ENCODE data around the gene ADAT2. TPM values are rescaled to one million over a fixed set of nuclear protein-coding genes. Genes with fewer than 3 reads are reported as not detected.
A peak's percentile ranks its signal among the peaks of the same experiment; 100 is the strongest.
"Not testable (repeated sequence)": the region's sequence is repeated elsewhere in the genome, so short reads cannot be mapped to it uniquely, and the experiment has no call there.

The ADAT2 gene
- total RNA-seq, 1 donor from 2014 or later, result 1.5 TPM

DNA sequence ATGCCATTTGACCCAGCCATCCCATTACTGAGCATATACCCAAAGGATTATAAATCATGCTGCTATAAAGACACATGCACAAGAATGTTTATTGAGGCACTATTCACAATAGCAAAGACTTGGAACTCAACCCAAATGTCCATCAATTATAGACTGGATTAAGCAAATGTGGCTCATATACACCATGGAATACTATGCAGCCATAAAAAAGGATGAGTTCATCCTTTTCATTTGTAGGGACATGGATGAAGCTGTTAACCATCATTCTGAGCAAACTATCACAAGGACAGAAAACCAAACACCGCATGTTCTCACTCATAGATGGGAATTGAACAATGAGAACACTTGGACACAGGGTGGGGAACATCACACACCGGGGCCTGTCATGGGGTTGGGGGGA lies 2.6 kb downstream of the ADAT2 start:
- DNase-seq (ENCODE audit: missing footprints); intact Hi-C loops (cut with DNase I); ATAC-seq: not testable (repeated sequence)

DNA sequence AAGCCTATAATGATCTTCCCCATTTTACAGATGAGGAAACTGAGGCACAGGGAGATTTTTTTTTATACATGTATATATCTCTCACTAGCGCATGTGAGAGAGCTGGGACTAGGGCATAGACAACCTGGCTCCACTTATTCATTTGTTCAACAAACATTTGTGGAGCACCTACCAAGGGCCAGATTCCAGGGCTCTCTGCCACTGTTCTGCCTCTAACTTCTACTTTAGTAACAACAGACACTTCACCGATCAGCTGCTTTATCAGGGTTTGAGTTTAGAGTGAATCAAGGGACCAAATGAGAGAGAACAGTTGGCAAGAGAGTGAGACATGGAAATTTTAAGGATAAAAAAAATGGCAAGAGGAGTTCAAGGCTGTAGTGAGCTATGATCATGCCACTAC lies 7.4 kb downstream of the ADAT2 start:
- DNase-seq (ENCODE audit: missing footprints) (no peak), ATAC-seq (peak; percentile 50)
- intact Hi-C loops (cut with DNase I), result no loop called here

DNA sequence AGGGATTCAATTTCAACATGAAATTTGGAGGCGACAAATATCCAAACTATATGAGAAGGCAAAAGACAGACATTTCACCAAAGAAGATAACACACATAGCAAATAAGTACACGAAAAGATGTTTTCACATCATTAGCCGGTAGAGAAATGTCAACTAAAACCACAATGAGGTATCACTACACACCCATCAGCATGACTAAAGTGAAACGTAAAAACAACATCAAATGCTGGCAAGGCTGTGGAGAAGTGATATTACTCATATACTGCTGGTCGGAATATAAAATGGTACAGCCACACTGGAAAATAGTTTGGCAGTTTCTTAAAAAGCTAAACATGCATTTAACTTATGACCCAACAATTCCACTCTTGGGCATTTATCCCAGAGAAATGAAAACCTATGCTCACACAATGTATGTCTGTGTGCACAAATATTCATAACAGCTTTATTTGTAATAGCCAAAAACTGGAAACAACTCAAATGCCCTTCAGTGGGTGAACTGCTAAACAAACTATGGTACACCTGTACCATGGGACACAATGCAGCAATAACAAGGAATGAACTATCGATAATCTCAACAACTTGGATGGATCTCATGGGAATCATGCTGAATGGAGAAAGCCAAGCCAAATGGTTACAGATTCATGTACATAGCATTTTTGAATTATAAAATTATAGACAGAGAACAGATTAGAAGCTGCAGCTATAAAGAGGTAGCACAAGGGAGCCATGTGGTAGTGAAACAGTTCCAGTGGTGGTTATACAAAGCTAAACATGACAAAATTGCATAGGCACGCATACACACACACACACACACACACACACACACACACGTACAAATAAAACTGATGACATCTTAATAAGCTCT lies 8.6 kb downstream of the ADAT2 start:
- ATAC-seq (no peak), DNase-seq (ENCODE audit: missing footprints) (no peak)
- intact Hi-C loops (cut with DNase I), result no loop called here

- intact Hi-C loops (cut with DNase I), result no loop called here
- DNase-seq (ENCODE audit: missing footprints), result no peak
- ATAC-seq, result no peak
Measured at GRCh38 chr6:143441010-143441409, 9.5 kb downstream of the ADAT2 start.

GRCh38 chr6:143432588-143432987 lies 17.9 kb downstream of the ADAT2 start:
- ATAC-seq (no peak), DNase-seq (ENCODE audit: missing footprints) (no peak)
- intact Hi-C loops (cut with DNase I), result no loop called here

- ATAC-seq (no peak), DNase-seq (ENCODE audit: missing footprints) (no peak)
- intact Hi-C loops (cut with DNase I), result no loop called here
Measured at GRCh38 chr6:143431226-143431625, 19.3 kb downstream of the ADAT2 start.

DNA sequence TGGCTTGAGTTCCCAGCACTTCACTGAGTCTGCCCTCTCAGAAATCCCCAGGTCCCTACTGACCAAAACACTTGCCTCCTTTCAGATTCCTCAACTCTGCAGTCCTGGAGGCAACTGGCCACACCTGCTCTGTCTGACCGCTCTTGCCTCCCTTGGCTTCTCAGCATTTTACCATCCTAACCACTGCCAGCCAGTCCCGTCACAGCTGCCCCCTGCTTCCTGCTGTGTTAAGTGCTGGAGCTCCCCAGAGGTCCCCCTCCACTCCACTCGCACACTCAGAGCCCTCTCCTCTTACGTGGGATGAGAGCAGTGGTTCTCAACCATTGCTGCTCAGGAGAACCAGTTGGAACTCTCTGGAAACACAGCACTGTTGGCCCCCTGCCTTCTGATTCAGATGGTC lies 20.5 kb downstream of the ADAT2 start:
- DNase-seq (ENCODE audit: missing footprints) (no peak), ATAC-seq (no peak)
- intact Hi-C loops (cut with DNase I), result loop anchor here (5.0 to 10.0 kb wide), 3 partner anchors 405 to 953 kb away; no protein-coding TSS in a partner anchor

GRCh38 chr6:143427109-143427817 lies 23.2 kb downstream of the ADAT2 start:
- ATAC-seq (peak; percentile 92), DNase-seq (ENCODE audit: missing footprints) (peak; percentile 77)
- intact Hi-C loops (cut with DNase I), result loop anchor here (2.0 to 10.0 kb wide), 4 partner anchors 402 to 950 kb away; no protein-coding TSS in a partner anchor

- DNase-seq (ENCODE audit: missing footprints) (no peak), ATAC-seq (no peak)
- intact Hi-C loops (cut with DNase I), result loop anchor here (2.0 to 10.0 kb wide), 4 partner anchors 401 to 949 kb away; no protein-coding TSS in a partner anchor
Measured at GRCh38 chr6:143426026-143426425, 24.5 kb downstream of the ADAT2 start.

DNA sequence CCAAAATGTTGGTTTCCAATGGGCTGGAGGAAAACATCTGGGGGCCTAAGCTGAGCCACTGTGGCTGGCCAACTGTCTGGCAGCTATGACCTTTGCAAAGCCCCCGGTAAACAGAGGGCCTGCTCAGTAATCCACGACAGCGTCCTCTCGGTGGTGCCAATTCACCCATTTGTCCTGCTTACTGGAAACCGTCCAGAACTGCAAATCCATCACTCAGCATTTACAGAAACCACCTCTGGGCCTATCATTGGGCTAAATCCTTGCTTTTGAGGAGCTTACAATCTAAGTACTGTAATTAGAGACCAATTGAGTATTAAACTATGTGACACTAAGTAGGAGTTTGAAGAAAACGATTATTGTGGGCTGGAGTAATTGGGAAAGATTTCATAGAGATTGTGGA lies 31.0 kb downstream of the ADAT2 start:
- DNase-seq (ENCODE audit: missing footprints) (no peak), ATAC-seq (no peak)
- intact Hi-C loops (cut with DNase I), result no loop called here

- ATAC-seq (no peak), DNase-seq (ENCODE audit: missing footprints) (no peak)
- intact Hi-C loops (cut with DNase I), result no loop called here
Measured at GRCh38 chr6:143414769-143415168, 35.7 kb downstream of the ADAT2 start.

- intact Hi-C loops (cut with DNase I), result no loop called here
- DNase-seq (ENCODE audit: missing footprints), result no peak
- no peak for ATAC-seq
Measured at GRCh38 chr6:143410859-143411270, 39.6 kb downstream of the ADAT2 start.

GRCh38 chr6:143408787-143409162 lies 41.7 kb downstream of the ADAT2 start:
- DNase-seq (ENCODE audit: missing footprints) (no peak), ATAC-seq (no peak)
- intact Hi-C loops (cut with DNase I), result no loop called here

- intact Hi-C loops (cut with DNase I), result no loop called here
- ATAC-seq (no peak), DNase-seq (ENCODE audit: missing footprints) (no peak)
Measured at GRCh38 chr6:143408151-143408786, 42.2 kb downstream of the ADAT2 start.

GRCh38 chr6:143406673-143407072 lies 43.8 kb downstream of the ADAT2 start:
- intact Hi-C loops (cut with DNase I), result no loop called here
- DNase-seq (ENCODE audit: missing footprints), result no peak
- ATAC-seq, result no peak

GRCh38 chr6:143405373-143406154 lies 44.9 kb downstream of the ADAT2 start:
- intact Hi-C loops (cut with DNase I), result no loop called here
- DNase-seq (ENCODE audit: missing footprints) (no peak), ATAC-seq (no peak)

DNA sequence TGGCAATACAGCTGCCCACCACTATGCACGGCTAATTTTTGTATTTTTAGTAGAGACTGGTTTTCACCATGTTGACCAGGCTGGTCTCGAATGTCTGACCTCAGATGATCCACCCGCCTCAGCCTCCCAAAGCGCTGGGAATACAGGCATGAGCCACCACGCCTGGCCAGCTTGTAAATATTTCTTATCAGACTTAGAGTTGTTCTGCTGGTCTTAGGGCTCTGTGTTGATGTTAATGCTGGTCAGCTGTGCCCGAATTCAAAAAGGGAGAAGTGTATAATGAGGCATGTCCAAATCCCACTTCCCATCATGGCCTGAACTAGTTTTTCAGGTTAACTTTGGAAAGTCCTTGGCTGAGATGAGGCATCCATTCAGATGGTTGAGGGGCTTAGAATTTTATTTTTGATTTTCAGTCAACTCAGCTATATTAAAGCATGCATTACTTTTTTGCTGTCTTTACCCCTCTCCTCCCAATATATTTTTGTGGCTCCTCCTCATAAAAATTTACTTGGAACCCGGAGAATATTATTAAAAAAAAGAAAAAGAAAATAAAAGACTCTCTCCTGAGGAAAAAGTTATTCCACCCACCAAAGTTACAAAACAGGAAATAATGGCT lies 47.7 kb downstream of the ADAT2 start:
- ATAC-seq, result no peak
- DNase-seq (ENCODE audit: missing footprints), result no peak
- intact Hi-C loops (cut with DNase I), result no loop called here

- intact Hi-C loops (cut with DNase I), result no loop called here
- DNase-seq (ENCODE audit: missing footprints), result no peak
- no peak for ATAC-seq
Measured at GRCh38 chr6:143401636-143402370, 48.7 kb downstream of the ADAT2 start.
